HG03045 (cell line): ENCODE measurements around the gene FAM9C.
A peak's percentile ranks its signal among the peaks of the same experiment; 100 is the strongest.
"Not testable (repeated sequence)": the region's sequence is repeated elsewhere in the genome, so short reads cannot be mapped to it uniquely, and the experiment has no call there.

Experiments used
- ATAC-seq: cut with Tn5 transposase; IDR thresholded peaks from one replicate; pipeline ENCODE4 v1.9.1; 2021; ENCODE audit warnings: mild to moderate bottlenecking, moderate library complexity; ENCODE audit not compliant: unreplicated experiment

FAM9C gene

DNA sequence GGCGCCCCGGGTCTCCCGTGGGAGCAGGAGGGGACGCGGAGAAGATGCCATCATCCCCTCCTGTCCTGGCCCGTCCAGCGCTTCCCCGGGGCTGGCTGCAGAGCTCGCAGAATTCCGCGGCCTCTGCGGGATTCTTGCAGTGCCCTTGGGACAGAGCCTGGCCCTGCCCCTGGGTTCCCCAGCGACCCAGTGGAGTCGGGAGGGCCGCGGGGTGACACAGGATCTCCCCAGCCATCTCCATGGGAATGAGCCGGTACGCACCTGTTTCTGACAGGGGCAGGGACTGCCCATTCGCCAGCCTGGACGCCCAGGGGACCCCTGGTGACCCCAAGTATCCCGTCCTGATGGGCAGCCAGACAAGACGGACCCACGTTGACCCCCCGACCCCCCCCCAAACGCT is 482 bp downstream of the FAM9C start:
- no peak for ATAC-seq

DNA sequence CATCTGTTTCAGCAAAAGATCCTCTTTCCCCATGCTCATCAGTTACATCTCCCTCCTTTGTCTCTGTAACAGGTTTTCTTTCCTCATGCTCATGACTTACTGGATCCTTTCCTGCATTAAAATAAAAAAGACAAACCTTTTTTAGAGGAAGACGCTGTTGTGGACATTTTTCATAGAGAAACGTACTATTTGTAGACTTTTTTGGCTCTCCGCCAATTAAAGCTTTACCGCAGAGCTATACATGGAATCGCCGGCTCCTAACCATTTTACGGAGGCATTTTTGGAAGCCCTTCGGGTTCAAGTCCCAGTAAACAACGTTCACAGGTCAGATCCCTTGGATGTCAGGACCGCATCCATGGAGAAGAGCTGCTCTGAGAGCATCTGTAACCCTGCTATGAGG is 1.3 kb downstream of the FAM9C start:
- no peak for ATAC-seq

DNA sequence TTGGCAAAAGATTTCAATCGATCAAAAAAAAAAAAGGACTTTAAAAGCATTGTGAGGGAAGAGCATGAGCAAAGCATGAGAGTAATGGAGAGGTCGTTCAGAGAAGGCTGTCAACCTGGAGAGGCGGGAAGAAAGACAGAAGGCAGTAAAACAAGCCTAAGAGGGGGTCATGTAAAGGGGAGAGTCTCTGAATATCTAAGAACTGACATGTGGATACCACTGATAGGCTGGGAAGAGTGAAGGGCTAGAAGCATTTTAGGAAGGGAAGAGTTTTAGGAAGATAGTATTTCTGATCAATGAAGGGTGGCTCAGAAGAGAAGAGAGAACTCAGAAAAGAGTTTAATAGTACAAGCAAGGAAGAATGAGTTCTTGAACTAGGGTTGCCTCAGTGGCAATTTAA is 7.5 kb downstream of the FAM9C start:
- ATAC-seq = no peak

DNA sequence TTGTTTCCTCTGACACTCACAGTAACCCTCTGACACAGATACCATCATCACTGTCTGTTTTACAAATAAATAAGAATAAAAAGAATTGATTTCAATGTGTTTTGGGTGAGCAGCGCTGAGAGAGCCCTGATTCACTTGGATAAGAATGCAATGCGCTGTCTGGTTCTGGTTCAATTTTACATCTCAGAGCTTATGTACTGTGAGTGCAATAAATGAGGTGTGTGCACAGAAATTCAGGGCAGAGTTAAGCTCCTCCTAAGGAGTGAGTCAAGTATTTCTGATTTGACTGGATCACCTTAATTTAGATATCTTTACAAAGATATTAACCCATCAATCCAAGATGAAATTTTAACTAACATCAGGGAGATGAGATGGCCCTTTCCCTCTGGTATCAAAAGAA is 11.2 kb downstream of the FAM9C start:
- ATAC-seq = no peak

DNA sequence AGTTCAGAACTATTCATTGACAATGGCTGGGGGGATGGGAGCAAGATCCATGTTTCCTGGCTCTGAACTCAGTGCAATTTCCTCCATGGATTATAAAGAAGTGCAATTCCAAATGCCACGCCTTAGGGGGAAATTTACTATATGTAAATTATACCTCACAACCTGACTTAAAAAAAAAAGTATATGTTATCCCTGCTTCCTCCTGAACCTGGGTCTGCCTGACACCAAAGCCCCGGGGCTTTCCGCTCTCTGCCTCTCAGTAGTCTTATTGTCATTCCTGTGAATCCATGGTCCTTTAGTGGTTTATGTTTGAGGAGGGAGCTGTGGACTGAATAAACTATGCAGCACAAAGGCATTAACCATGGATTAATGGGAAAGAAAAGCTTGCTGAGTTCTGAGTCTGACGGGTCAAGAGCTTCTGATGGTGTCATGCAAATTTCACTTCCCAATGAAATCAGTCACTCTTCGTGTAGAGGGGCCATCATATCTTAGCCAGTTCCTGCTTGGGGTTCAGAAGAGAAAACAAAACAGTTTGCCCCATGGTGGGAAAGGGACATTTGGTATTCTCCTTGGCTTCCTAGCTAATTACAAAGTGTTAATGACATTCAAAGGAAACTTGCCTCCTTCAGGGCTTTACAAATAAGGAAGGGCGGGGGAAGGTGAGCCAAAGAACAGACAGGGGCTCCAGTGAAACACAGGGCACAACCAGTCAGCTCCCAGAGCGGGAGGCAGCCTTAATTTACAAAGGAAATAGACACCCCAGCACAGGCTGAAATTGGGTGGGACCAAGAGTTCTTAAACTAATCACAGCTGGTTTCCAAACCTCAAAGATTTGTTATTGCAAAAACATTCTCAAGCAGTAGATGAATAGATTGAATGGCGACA is 14.3 kb downstream of the FAM9C start:
- ATAC-seq = no peak

DNA sequence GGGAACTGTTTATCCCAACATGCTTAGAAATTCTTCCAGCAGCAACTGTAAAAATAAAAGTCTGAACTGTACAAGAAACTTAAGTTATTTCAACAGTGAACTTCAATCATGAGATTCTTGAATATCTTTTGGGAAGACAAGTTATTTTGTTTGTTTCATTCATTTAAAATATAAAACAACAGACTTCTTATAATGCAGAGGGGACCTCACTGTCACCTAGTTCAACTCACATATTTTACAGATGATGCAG is 14.9 kb downstream of the FAM9C start:
- no peak for ATAC-seq

DNA sequence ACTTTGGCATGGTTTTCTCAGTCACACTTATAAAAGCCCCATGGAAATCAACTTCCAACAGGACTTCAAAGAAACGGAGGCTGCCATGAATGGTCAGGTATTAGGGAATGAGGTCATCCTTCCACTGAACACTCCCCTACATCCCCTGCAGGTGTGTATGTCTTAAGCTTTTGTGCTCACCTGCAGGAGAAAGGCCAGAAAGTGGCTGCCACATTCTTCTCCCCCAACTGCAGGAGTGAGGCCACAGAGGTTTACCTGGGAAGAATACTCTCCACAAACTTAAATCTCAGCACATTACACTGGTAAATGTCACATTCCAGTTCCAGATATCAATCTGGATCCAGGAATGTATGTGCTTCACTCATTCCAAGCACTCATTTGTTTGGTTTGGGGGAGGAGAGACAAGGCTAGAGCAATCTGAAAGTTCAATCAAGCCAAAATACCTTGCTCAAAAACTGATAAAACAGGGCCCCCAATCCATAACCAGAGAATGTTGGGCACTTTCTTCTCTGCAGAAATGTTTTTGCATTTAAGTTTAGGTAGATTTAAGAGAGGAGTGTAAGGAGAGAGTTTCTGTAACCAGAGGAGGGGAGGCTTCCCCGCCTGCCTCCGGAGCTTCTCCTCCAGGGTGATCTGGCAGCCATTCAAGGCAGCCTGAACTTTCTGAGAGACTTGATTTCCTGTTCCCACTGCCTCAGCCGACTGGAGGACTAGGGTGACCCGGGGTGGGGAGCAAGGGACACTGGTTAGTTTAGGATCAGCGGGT is 15.4 kb downstream of the FAM9C start:
- ATAC-seq = no peak

DNA sequence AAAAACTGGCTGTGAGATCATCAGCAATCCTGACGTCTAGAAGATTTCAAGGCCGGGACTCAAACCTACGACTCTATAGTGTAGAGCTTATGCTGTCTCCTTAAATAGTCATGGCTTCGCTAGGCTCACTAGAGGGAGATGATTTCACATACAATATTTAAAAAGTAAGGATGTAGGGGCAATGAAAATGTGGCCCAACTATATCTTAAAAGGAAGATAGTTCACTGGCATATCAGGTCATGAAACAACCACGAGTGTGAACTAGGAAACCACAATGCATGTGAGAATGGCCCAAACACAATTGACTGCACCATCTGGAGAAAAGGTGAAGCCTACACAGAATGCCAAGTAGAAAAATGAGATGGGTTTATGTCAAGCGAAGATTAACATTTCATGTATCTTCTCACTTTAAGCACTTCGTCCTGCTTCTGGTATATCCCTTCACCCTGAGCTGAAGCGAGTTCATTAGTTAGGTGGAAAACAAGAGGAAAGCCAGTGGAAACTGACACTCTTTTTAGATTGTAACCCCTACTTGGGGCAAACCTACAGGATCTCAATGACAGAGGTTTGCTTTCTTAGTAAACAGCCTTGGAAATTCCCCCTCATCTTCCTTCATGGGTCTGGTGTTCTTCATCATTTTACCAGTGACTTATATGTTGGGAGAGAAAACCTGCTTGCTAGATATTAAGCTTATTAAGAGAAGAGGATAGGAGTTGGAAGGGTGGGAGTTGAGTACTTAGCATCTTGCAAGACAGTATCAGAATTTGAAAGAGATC is 17.4 kb downstream of the FAM9C start:
- no peak for ATAC-seq

DNA sequence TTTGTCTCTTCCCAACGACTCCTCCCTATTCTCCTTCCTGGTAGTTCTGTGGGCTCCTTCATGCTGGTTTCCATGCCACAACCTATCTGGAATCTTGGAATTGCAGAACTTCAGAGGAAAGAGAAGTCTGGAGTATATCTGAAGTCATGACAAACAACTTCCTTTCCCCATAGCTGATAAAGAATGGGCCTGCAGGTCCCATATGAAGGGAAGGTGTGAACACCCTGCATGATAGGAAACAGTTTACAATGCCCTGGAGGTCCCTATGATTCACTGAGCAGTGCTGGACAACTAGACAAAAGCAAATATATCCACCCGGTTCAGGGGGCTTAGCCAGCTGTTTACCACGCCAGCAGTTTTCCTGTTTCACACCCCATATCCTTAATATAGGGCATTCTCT is 19.4 kb downstream of the FAM9C start:
- no peak for ATAC-seq

DNA sequence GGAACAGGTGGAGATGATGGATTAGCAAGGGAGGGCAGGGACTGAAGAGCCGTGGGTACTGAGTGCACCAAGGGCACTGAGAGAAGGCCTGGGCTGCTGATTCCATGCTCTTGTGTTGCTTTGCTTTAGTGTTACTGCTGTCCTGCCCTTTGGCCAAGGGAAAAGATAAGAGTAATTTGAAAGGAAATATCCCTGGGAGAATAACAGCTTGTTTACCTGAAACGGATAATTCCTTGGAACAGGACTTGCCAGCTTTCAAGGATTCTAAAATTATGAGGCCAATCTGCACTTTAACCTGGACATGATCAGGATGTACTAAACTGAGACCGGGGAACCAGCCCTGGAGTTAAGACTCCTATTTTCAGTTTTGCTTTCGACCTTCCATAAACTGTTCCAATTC is 20.4 kb downstream of the FAM9C start:
- ATAC-seq = no peak

DNA sequence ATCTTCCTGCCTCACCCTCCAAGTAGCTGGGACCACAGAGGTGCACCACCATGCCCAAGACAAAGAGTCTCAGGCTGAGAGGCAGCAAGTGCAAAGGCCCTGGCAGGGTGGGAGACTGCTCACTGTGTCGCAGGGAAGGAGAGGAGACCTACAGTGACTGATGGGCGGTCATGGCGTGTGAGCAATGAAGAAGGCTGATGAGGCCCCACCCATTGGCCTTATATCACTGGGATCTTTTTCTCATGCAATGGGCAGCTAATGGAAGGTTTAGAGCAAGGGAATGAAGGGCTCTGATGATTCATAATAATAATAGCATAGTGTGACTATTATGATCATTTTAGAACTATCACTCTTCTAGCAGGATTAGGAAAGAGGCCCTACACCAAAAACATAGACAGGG is 20.9 kb downstream of the FAM9C start:
- no peak for ATAC-seq

DNA sequence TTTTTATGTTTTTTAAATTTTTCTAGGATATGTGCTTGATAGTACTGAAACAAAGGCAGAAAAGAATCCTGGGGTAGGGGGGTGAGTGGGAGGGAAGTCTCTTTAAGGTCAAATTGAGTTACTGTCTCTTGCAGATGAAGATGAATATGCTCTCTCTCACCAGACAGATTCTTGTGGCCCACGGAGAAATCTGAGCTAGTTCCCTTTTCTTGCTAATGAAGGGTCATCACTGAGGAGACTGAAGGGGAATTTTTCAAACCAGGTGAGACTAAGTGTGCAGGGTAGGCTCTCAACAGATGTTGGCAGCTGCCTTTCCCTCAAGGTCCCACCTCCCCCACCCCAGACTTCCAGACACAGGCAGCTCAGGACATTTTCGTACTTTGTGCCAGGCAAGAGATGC is 21.5 kb downstream of the FAM9C start:
- ATAC-seq = no peak

DNA sequence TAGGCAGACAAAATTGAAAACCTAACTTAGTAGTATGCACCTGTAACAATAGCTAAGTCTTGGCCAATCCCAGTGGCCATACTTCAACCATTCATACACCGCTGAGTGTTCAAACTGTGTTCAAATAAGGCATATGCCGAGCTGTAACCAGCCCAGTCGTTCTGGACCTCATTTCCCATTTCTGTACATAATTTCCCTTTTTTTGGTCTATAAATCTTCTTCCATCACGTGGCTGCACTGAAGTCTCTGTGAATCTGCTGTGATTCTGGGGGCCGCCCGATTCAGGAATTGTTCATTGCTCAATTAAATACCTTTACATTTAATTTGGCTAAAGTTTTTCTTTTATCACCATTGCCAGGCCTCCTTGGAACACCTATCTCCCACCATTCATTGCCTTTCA is 27.7 kb downstream of the FAM9C start:
- not testable (repeated sequence) for ATAC-seq

DNA sequence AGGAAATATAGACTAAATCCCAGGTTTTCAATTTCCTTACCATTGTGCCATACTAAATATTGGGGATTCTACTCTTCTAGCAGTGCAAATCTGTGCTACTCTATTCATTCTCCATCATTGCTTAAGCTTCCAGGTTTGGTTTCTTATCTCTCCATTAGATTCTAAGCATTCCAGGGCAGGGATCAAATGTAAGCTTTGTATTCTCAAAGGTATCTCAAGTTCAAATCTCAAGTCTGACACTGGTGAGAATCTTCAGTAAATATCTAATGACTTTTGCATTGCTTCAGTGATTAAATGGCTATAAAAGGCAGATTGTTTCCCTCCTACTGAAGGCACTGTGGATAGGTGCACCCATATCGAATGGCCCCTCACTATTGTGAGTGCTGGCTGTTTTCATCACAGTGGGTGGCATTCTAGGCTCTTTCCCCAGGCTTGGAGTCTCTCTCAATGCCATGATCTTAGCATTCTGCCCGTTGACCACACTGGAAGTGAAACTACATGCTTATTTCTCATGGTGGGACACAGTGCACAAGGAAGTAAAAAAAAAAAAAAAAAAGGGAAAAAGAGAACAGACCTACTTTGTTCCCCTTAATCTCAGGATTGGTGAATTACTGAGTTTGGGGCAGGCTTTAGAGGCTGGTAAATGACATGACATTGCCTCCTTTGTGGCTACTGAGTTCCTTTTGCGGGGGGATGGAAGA is 28.7 kb downstream of the FAM9C start:
- no peak for ATAC-seq

DNA sequence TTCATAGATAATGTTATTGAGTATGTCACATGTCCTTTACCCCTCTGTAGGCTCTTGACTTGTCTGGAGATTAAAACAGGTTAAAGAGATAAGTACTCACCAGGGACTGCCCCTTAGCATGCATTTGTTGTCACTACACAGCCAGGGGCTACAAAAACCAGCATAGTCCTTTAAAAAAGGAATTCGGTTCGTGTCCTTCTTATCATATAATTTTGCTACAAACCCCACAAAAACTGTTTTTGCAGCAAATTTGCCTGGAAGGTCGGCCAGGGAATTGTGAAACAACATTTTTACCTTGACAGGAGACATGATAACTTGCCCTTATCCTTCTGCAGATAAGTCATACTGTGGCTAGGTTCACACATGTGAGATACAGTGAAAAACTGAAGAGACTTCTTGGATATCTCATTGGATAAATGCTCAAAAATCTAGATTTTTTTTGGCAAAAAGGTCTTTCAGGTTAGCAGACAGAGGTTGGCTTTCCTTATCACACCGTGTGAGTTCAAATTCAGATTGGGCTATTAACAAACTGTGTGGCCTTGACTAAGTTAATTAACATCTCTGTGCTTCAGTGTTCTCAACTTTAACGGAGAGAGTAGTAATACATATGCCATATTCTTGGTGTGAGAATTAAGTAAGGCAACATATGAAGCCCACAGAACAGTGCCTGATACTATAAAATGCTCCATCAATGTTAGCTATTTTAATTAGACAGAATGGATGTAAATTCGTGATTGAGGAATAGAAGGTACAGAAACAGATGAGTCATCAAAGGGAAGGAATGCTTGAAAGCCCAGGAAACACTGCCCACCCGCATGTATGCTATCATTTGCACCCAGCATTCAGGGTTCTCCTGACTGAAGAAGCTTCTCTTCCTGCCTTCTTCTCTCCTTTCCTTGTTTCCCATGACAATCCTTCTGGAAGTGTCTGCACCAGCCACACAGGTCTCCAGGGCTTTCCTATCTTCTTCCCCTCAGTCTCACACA is 30.0 kb downstream of the FAM9C start:
- ATAC-seq = no peak

DNA sequence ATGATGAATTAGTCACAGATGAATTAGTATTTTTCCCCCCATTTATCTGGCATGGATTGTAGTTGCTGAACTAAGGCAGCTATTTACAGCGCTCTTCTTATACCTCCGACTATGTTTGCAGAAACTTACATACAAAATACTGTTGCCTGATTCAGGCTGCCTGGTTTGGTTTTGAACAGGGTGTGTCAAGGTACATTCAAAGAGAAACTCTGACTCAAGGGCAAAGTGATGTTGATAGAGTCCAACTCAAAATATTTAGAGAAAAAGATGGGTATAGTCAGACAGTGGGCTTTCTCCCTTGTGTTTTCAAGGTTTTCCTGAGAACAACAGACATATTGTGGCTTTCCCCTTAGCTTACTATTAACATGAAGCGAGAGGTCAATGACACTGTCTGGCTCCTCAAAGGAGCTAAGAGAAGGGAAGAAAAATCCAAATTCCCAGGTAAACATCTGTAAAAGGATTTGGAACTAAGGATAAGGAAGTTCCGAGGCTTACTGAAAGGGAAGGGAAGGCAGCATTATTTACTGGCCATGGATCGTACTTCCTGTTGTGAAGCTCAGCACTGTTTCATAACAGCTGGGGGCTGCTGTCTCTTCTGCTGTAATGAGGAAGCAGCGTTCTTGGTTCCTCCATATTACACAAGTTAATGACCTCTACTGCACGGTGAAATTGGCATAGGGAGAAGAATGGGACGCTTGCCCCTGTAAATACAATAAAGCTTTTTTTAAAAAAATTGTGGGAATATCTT is 30.9 kb downstream of the FAM9C start:
- ATAC-seq = peak; percentile 75

DNA sequence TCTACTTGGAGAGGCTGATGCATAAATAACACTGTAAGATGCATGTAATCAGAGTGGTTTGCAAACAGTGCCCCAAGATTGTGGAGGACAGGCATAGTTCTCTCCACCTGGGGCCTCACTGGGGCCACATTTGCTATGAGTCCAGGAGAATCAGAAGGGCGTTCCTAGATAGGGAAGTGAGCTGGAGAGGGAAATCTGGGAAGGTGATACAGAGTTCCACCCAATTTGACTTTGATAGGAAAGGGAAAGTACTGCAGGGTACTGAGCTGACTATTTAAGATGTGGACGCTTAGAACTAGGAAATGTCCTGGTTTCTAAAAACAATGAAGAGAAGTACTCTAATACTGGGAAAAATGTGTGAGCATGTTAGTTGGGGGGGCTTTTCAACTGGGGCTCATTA is 33.9 kb downstream of the FAM9C start:
- no peak for ATAC-seq

DNA sequence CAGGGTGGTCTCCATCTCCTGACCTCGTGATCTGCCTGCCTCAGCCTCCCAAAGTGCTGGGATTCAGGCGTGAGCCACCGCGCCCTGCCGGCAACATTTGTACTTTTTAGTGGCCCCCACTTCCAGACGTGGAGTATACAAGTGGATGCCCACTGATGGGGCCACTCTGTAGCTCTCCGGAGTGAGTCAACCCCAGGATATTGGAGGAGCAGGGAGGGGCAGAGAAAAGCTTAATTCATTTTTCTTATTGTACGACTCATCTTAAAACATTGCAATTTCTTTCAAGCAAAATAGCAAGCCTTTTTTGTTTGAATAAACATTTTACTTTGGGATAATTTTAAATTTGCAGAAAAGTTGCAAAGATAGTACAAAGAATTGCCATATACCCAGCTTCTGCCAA is 34.6 kb downstream of the FAM9C start:
- no peak for ATAC-seq

DNA sequence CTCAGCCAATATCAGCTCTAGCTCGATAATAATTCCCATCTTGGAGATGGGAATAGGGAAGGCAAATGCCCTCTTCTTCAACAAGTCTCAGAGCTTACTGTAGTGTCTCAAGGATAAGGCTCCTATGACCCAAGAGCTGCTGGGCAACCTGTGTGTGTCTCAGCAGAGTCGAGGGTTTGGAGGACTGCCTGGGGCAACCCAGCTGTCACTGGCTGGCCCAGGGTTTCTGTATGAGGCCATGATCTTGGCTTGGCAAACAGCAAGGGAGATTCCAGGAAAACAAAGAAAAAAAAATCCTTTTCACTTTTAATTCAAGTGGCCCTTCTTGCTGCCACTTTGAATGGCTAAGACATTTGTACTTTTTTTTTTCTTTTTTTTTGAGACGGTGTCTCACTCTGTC is 35.1 kb downstream of the FAM9C start:
- ATAC-seq = no peak
